CD14-positive monocyte (primary cell): ENCODE results near the gene NXPH3. TPM values are rescaled to one million over a fixed set of nuclear protein-coding genes. Genes with fewer than 3 reads are reported as not detected.

Experiments used
- DNase-seq, 3 donors: peaks; one replicate each; pipeline ENCODE4 v3.0.0-alpha.2; 2011 to 2022
- H2AFZ ChIP-seq: 2 replicates; pipeline ENCODE4 v1.6.0; 2012; ENCODE audit warnings: mild to moderate bottlenecking, low read depth, low read length, inconsistent platforms; ENCODE audit not compliant: insufficient read depth, poor library complexity, severe bottlenecking
- H3K27ac ChIP-seq, 2 donors: 1 replicate in 1 of 2; 2 replicates in 1 of 2; pipeline ENCODE4 v1.5.1; 2012 to 2013; ENCODE audit warnings: low read length in 2 of 2, control low read depth in 1 of 2, inconsistent platforms in 1 of 2, low read depth in 1 of 2, mild to moderate bottlenecking in 1 of 2
- H3K27me3 ChIP-seq, 2 donors: one replicate each; pipeline versions ENCODE4 v1.6.0 to v1.6.1; 2011 to 2013; ENCODE audit warnings: low read length in 2 of 2; ENCODE audit not compliant: control insufficient read depth in 2 of 2, insufficient read depth in 2 of 2
- H3K36me3 ChIP-seq, 2 donors: replicated peaks in 1 of 2; 1 replicate in 1 of 2; 2 replicates in 1 of 2; pipeline versions ENCODE4 v1.5.1 to v1.6.1; 2012 to 2013; ENCODE audit warnings: low read length in 2 of 2, control low read depth in 1 of 2, inconsistent platforms in 1 of 2, mild to moderate bottlenecking in 1 of 2; ENCODE audit not compliant: insufficient read depth in 2 of 2, control insufficient read depth in 1 of 2
- H3K4me1 ChIP-seq, 2 donors: 1 replicate in 1 of 2; 2 replicates in 1 of 2; pipeline versions ENCODE4 v1.5.1 to v1.6.1; 2012 to 2013; ENCODE audit warnings: low read length in 2 of 2, control low read depth in 1 of 2, inconsistent platforms in 1 of 2, mild to moderate bottlenecking in 1 of 2, moderate library complexity in 1 of 2; ENCODE audit not compliant: insufficient read depth in 2 of 2, control insufficient read depth in 1 of 2
- H3K4me2 ChIP-seq: replicated peaks from 2 replicates; pipeline ENCODE3; 2012; ENCODE audit warnings: low read length, moderate library complexity, mild to moderate bottlenecking; ENCODE audit not compliant: poor library complexity, severe bottlenecking; ENCODE audit errors: extremely low read depth
- H3K4me3 ChIP-seq, 3 experiments: fragments of 200-600 bp in 1 of 3; sonication (generic) in 1 of 3; replicated peaks in 1 of 3; 1 replicate in 2 of 3; 2 replicates in 1 of 3; pipeline ENCODE4 v1.5.1; 2011 to 2013; ENCODE audit warnings: low read length in 3 of 3, mild to moderate bottlenecking in 3 of 3, control low read depth in 2 of 3, low read depth in 2 of 3, inconsistent platforms in 1 of 3, moderate library complexity in 1 of 3
- H3K79me2 ChIP-seq: 2 replicates; pipeline ENCODE4 v1.6.0; 2012; ENCODE audit warnings: mild to moderate bottlenecking, control low read depth, inconsistent platforms, low read length, moderate library complexity; ENCODE audit not compliant: insufficient read depth
- H3K9ac ChIP-seq: 2 replicates; pipeline ENCODE4 v1.6.0; 2017; ENCODE audit warnings: low read length, mild to moderate bottlenecking; ENCODE audit not compliant: insufficient read depth, poor library complexity, severe bottlenecking
- H3K9me3 ChIP-seq, 2 donors: replicated peaks in 1 of 2; 1 replicate in 1 of 2; 2 replicates in 1 of 2; pipeline versions ENCODE4 v1.5.1 to v1.6.1; 2012 to 2013; ENCODE audit warnings: low read length in 2 of 2, control low read depth in 1 of 2; ENCODE audit not compliant: control insufficient read depth in 1 of 2, insufficient read depth in 1 of 2
- H4K20me1 ChIP-seq: 2 replicates; pipeline ENCODE4 v1.6.0; 2012; ENCODE audit warnings: mild to moderate bottlenecking, low read length, control low read depth, moderate library complexity; ENCODE audit not compliant: insufficient read depth
- H3K27ac Mint-ChIP-seq, 7 donors: one replicate each; pipeline ENCODE4 v1.8.0; 2020; ENCODE audit warnings: mild to moderate bottlenecking in 7 of 7, mixed read lengths in 7 of 7, moderate library complexity in 6 of 7, inconsistent platforms in 2 of 7
- H3K27me3 Mint-ChIP-seq, 3 donors: one replicate each; pipeline ENCODE4 v1.8.0; 2021 to 2022; ENCODE audit warnings: low read depth in 3 of 3, mild to moderate bottlenecking in 3 of 3, mixed read lengths in 3 of 3, moderate library complexity in 3 of 3, inconsistent platforms in 1 of 3
- H3K36me3 Mint-ChIP-seq, 2 donors: one replicate each; pipeline ENCODE4 v1.8.0; 2020; ENCODE audit warnings: mixed read lengths in 2 of 2, inconsistent platforms in 1 of 2, mild to moderate bottlenecking in 1 of 2
- H3K4me1 Mint-ChIP-seq: one replicate; pipeline ENCODE4 v1.8.0; 2020; ENCODE audit warnings: mild to moderate bottlenecking, mixed read lengths
- H3K4me3 Mint-ChIP-seq, 2 donors: one replicate each; pipeline ENCODE4 v1.8.0; 2020; ENCODE audit warnings: mild to moderate bottlenecking in 2 of 2, mixed read lengths in 2 of 2, moderate library complexity in 1 of 2
- H3K9me3 Mint-ChIP-seq, 7 donors: one replicate each; pipeline ENCODE4 v1.8.0; 2020 to 2022; ENCODE audit warnings: mixed read lengths in 7 of 7, mild to moderate bottlenecking in 6 of 7, moderate library complexity in 6 of 7, inconsistent platforms in 2 of 7
- CTCF ChIP-seq: fragments of 200-600 bp; IDR thresholded peaks from one replicate; pipeline ENCODE4 v1.8.0; 2022; ENCODE audit warnings: antibody characterized with exemption, mild to moderate bottlenecking
- whole genome bisulfite sequencing: methylation state at CpG from one replicate; pipeline ENCODE4 v1.1.5; 2013; ENCODE audit warnings: missing lambda C conversion rate; ENCODE audit not compliant: insufficient coverage; 5-methylcytosine and 5-hydroxymethylcytosine counted together
- intact Hi-C, 2 donors: fragments of 100-400 bp; cut with micrococcal nuclease; formaldehyde crosslinking; loops; one replicate each; pipeline versions ENCODE4 v1.15.0 to v1.15.1; 2023
- polyA plus RNA-seq, 3 donors: library from polyadenylated mRNA; depleted of rRNA in 1 of 3; unstranded in 2 of 3; stranded (reverse) in 1 of 3; fragments of 300-500 nt in 2 of 3; fragments of >200 nt in 1 of 3; fragmentation: Illumina TruSeq in 2 of 3; gene quantifications; 1 replicate in 2 of 3; 2 replicates in 1 of 3; pipeline ENCODE4 v1.2.3, GENCODE V29; 2012 to 2021

The NXPH3 gene
- polyA plus RNA-seq, 3 donors = not detected

- peaks cover 87 to 99% of the 10 kb centered on the region in 2 donors for H3K36me3 ChIP-seq
- Mint-ChIP-seq H3K4me3 (no peak overlapping the region), H3K36me3 (peaks cover 82 to 92% of the 10 kb centered on the region in 2 donors), H3K27ac (peak overlapping the region in 1 of 7 donors; percentile 20), H3K4me1 (peaks cover 11% of the 10 kb centered on the region), H3K9me3 (peaks cover 0 to 2% (median 0%) of the 10 kb centered on the region in 7 donors), H3K27me3 (peaks cover 0 to 1% (median 0%) of the 10 kb centered on the region in 3 donors)
- no peak overlapping the region for H3K4me3 ChIP-seq
- H3K4me2 ChIP-seq = no peak overlapping the region
- no peak for TF ChIP-seq CTCF
- no peaks in the 10 kb centered on the region for H3K9me3 ChIP-seq
- H4K20me1 ChIP-seq = peaks cover 27% of the 10 kb centered on the region
- no peak overlapping the region for H2AFZ ChIP-seq
- intact Hi-C loops = no loop called here
- H3K4me1 ChIP-seq = peaks cover 4 to 5% of the 10 kb centered on the region in 2 donors
- no peaks in the 10 kb centered on the region for H3K27me3 ChIP-seq
- no peak overlapping the region for H3K9ac ChIP-seq
- no peak for DNase-seq
- H3K27ac ChIP-seq = peak overlapping the region in 1 of 2 donors; percentile 24
- H3K79me2 ChIP-seq = no peaks in the 10 kb centered on the region
These were observed 27.1 kb downstream of the NXPH3 start for GRCh38 chr17:49602783-49603182.

GRCh38 chr17:49603238-49603637 lies 27.6 kb downstream of the NXPH3 start:
- H3K4me1 ChIP-seq = peaks cover 0 to under 1% of the 10 kb centered on the region in 2 donors
- H3K9me3 ChIP-seq = no peaks in the 10 kb centered on the region
- H4K20me1 ChIP-seq = peaks cover 22% of the 10 kb centered on the region
- peaks cover 88 to 99% of the 10 kb centered on the region in 2 donors for H3K36me3 ChIP-seq
- H3K4me1 Mint-ChIP-seq = peaks cover 7% of the 10 kb centered on the region
- H3K36me3 Mint-ChIP-seq = peaks cover 82 to 93% of the 10 kb centered on the region in 2 donors
- no peak overlapping the region for H3K4me3 Mint-ChIP-seq
- no peak overlapping the region for H3K27ac Mint-ChIP-seq
- no peak overlapping the region for H3K4me2 ChIP-seq
- no peak overlapping the region for H2AFZ ChIP-seq
- H3K79me2 ChIP-seq = no peaks in the 10 kb centered on the region
- no peak for DNase-seq
- H3K9ac ChIP-seq = no peak overlapping the region
- no peaks in the 10 kb centered on the region for H3K27me3 ChIP-seq
- TF ChIP-seq CTCF = no peak
- intact Hi-C loops = no loop called here
- H3K27me3 Mint-ChIP-seq = peaks cover 0 to 1% (median 0%) of the 10 kb centered on the region in 3 donors
- WGBS = 86% methylated on average over 1 of the region's 3 CpGs
- H3K9me3 Mint-ChIP-seq = peaks cover 0 to 2% (median 0%) of the 10 kb centered on the region in 7 donors
- H3K27ac ChIP-seq = peak overlapping the region in 1 of 2 donors; percentile 24
- no peak overlapping the region for H3K4me3 ChIP-seq
